HG03571 (cell line): Measurements from ENCODE around the gene TVP23C.

Experiments
- ATAC-seq: cut with Tn5 transposase; IDR thresholded peaks from one replicate; pipeline ENCODE4 v1.9.1; 2021; ENCODE audit not compliant: unreplicated experiment

The TVP23C gene

GRCh38 chr17:15496735-15497670 is 66.3 kb downstream of the TVP23C start:
- ATAC-seq: no peak

DNA sequence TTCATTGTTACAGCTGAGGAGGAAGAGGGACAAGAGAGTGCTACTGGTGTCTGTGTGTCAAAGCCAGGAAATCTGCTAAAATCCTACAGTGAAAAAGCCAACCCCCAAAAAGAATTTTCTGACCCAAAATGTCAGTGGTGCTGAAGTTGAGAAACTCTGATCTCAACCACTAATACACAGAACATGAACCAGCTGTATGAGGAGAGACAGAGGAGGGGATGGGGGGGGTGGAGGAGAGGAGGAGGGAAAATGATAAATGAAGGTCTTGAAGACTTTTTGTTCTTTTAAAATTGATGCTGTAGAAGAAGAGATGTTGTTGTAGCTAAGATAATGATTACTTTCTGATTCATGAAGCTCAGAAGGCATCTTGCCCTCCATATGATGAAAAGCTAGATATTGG is 68.5 kb downstream of the TVP23C start:
- no peak for ATAC-seq

GRCh38 chr17:15493693-15494035 is 69.6 kb downstream of the TVP23C start:
- ATAC-seq: no peak

DNA sequence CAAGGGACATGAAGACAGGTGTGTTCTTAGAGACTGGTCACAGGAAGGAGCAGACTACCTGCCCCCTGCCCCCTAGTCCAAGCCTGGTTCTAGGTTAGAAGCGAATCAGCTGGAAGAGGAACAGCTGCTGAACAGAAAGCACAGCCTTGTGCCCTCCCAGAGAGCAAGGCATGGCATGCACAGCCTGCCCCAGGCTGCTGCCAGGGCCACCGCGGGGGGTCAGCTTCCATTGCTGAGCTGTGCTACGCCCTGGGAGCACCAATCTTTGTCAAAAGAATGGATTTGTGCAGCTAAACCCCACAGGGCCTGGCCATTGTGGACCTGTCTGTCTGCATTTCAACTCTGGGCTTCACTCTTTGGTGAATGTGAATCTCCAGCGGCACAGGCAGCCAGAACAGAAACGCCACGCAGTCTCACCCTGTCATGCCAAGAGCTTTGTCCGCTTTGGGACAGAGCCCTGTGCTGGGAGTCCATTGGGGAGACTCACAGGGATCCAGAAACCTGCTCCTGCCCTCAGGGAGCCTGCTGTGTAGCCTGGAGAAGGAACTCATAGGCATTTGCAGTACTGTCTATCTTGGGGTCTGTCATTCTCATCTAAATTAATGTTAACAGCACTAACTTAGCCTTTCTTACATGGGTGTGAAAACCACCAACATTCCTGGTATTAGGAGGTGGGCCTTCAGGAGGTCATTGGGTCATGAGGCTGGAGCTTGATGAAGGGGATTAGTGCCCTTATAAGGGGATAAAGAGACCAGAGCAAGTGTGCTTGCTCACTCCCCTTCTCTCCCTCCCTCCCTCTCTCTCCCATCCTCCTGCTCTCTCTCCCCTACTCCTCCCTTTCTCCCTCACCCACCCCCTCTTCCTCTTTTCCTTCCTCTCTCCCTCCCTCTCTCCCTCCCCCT is 70.2 kb downstream of the TVP23C start:
- ATAC-seq: no peak

DNA sequence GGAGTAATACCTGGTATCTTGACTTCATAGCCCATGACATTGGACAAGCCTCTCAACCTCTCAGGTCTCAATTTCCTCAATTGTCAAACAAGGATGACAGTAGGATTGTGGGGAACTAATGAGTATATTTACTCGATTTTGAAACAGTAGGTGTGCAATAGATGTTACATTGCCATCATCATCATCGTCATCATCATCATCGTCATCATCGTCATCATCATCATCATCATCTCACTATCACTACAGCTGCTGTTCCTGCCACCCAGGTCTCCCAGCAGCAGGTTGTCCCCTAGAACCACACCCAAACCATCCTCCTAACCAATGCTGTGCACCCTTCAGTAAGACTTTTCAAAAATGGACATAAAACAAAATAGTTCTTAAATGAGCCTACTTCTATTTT is 71.1 kb downstream of the TVP23C start:
- ATAC-seq: no peak

DNA sequence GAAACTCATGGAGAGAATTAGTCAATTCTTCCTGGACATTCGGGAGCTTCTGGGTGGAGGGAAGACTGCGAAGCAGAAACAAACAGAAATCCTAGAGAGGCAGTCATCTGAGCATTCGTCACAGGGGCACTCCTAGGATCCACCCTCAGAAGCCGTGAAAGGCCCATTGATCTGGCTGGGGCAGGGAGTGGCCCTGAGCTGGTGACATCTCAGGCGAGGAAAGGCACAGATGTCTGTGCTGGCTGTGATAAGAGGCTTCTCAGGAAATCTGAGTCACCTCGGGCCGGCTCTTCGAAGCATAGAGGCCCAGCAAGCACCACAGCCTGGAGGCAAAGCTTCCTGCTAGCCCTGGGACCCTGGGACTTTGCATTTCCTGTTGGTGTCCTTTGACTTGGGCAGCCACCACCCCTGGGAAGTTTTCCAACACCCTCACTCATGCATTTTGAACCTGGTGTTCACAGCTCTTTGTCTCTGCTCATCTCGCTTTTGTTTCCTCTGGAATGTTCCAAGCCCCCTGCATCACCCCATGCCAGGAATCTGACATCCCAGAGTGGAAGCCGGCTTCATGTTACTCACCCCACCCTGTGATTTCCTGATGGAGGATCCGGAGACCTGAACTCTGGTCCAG is 72.5 kb downstream of the TVP23C start:
- ATAC-seq: no peak

DNA sequence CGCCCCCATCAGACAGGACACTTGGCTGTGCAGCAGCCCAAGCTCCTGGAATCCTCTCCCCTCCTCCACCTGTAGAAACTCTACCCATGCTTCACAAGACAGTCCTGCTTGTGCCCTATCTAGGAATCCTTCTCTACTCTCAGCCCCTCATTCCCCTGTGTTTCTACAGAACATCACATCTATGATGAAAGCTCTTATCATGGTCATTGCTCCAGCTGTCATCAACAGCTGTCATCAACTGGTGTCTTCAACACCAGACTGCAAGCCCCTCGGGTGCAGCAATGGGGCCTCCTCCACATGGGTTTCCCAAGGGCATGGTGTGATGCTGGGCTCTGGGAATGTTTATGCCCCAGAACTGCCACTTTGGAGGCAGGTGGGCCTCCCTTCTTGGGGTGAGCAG is 74.7 kb downstream of the TVP23C start:
- no peak for ATAC-seq

GRCh38 chr17:15485045-15485444 is 78.2 kb downstream of the TVP23C start:
- ATAC-seq: no peak

DNA sequence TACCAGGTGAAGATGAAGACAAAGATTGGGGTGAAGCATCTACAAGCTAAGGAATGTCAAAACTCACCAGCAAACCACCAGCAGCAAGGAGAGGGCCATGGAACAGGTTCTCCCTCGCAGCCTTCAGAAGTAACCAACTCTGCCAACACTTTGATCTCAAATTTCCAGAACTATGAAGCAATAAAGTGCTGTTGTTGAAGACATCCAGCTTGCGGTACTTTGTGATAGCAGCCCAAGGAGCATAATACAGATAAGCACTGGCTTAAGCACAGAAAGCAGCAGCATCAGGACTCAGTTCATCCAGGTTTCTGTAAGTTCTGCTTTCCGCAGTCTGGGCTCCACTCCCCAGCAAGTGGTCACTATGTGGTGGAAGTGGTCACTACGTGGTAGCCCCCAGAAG is 79.9 kb downstream of the TVP23C start:
- no peak for ATAC-seq

GRCh38 chr17:15482476-15482875 is 80.8 kb downstream of the TVP23C start:
- no peak for ATAC-seq

DNA sequence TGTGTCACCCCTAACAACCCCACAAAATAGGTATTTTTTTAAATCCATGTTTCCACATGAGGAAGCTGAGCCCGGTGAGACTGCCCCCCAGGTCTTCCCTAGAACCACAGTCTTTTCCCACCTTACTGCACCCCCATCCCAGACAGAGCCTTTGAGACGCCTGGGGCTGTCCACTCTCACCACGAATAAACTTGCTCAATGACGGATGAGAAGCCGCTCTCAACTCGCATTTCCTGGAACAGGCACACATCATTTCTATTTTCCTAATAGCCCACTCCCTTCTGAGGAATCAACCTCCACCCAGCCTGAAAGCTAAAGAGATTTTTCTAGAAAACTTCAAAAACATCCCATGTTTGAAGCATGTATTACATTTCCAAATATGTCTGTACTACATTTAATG is 81.8 kb downstream of the TVP23C start:
- no peak for ATAC-seq

DNA sequence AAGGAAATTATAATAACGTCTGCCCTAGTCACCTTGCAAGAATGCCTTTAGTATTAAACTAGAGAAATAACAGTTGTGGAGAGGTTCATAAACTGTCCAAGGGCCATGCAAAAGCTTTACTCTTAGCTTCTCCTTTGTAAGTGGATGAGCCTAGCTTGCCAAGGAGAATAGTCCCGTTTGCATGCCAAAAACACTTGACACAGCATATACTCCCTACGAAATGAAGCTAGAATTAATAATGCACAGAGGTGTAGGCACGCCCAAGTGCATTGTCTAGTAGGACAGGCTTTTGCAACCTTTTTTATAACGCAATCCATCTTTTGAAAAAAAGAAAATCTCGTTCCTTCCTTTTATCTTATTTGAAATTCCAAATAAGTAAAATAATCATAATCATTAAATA is 83.1 kb downstream of the TVP23C start:
- no peak for ATAC-seq

DNA sequence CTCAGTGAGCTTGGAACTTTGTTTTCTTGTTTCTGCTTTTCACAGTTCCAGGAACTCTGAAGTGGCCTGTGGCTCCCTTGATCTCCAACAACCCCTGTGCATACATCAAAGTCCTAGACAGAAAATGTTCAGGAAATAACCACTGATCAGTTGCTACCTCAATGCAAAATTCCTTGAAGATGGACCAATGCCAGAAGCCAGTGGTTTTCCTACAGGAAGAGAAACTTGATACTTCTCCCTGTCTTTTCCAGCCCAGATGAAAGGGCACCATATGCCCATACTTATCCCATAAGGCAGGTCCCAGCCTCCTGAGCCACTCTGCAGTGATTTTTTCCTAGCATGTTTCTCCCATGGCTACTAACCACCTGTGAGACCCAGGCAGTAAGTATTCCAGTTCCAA is 83.6 kb downstream of the TVP23C start:
- ATAC-seq: no peak

GRCh38 chr17:15478845-15479244 is 84.4 kb downstream of the TVP23C start:
- ATAC-seq: no peak

GRCh38 chr17:15475631-15476354 is 87.5 kb downstream of the TVP23C start:
- ATAC-seq: no peak

- no peak for ATAC-seq
These were observed 90.4 kb downstream of the TVP23C start for GRCh38 chr17:15472891-15473290.

DNA sequence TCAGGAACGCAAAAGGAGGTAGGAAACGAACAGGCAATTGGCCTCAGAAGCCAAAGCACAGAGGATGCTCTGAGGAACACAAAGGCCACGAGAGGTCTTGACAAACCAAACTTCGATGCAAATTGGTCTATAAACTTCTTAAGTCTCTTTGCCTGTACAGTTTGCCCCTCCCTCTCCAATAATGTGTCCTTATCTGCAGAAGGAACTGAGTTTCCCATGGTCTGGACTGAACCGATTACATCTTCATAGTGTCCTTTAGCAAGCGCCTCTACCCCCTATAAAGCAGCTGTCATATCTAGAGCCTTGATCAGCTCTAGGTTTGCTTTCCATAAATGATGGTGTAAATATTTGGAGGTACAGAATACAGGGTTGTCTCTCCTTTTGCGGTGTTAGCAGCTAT is 92.7 kb downstream of the TVP23C start:
- ATAC-seq: no peak

DNA sequence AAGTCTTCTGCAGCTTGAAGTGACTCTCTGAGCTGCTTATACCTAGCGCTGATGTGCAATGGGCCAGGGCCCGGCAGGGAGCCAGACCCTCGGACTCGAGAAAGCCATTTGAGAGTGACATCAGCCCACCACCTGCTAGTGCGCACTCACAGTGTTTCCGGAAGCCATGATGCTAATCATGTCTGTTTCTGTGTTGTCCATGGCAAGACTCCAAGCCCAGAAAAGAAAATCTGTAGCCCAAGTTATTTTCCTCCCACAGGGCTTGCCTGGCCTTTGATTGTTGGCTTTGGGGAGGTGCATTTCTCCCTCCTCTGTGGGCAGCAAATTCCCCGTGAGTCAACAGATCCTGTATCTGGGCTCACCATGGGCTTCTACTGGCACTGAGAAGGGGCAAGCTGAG is 94.0 kb downstream of the TVP23C start:
- ATAC-seq: no peak

- ATAC-seq: no peak
These were observed 95.2 kb downstream of the TVP23C start for GRCh38 chr17:15468126-15468525.

DNA sequence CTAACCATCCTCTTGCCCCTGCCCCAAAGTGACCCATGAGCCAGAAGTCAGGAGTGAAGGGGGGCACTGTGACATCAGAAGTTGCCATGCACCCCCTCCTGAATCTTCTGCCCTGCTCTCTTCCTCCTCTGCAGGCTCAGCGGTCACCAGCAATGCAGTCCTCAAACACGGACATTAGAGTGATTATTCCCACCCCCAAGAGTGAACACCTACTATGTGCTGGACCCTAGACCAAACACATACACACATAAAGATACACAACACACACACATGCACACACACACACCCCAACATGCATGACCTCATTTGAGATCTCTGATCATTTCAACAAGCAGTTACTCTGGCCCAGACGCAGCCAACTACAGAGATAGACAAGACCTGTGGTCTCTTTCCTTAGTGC is 95.7 kb downstream of the TVP23C start, which contains the start of gene CDRT4:
CDRT4 (minus strand) TSS at position 30 of the 400 bp plus-strand sequence. CDS start 27,383 bp downstream, outside the sequence.
- no peak for ATAC-seq

- ATAC-seq: no peak
These were observed 97.2 kb downstream of the TVP23C start for GRCh38 chr17:15466131-15466530.
